CD4-positive, CD25-positive, alpha-beta regulatory T cell (primary cell): ENCODE results near the gene TEKT3. TPM values are rescaled to one million over a fixed set of nuclear protein-coding genes. Genes with fewer than 3 reads are reported as not detected.

Experiments used
- ATAC-seq, 2 donors: fragments of 150-1000 bp; cut with Tn5 transposase; one replicate each; pipeline ENCODE4 v1.10.0; 2021; ENCODE audit warnings: low read depth in 2 of 2, moderate number of reproducible peaks in 2 of 2, moderate library complexity in 1 of 2
- DNase-seq, 3 donors: peaks; one replicate each; pipeline versions ENCODE4 v3.0.0 to v3.0.0-alpha.2; 2012 to 2022; ENCODE audit warnings: mixed read lengths in 1 of 3
- H3K27ac ChIP-seq: one replicate; pipeline ENCODE4 v1.7.0; 2013; ENCODE audit warnings: mild to moderate bottlenecking, low read length; ENCODE audit not compliant: insufficient read depth, poor library complexity, severe bottlenecking
- H3K27me3 ChIP-seq: one replicate; pipeline ENCODE4 v1.7.0; 2013; ENCODE audit warnings: low read length; ENCODE audit not compliant: control insufficient read depth, insufficient read depth
- H3K36me3 ChIP-seq: one replicate; pipeline ENCODE4 v1.7.0; 2013; ENCODE audit warnings: mild to moderate bottlenecking, low read length, moderate library complexity; ENCODE audit not compliant: control insufficient read depth, insufficient read depth
- H3K4me1 ChIP-seq: 2 replicates; pipeline ENCODE4 v1.7.0; 2013; ENCODE audit warnings: mild to moderate bottlenecking, low read length; ENCODE audit not compliant: insufficient read depth, control insufficient read depth, poor library complexity, severe bottlenecking
- H3K4me3 ChIP-seq: one replicate; pipeline ENCODE4 v1.7.0; 2013; ENCODE audit warnings: low read depth, mild to moderate bottlenecking, low read length, moderate library complexity
- H3K9me3 ChIP-seq, 2 experiments: 1 replicate in 1 of 2; 2 replicates in 1 of 2; pipeline ENCODE4 v1.7.0; 2013; ENCODE audit warnings: low read length in 2 of 2, mild to moderate bottlenecking in 1 of 2, moderate library complexity in 1 of 2; ENCODE audit not compliant: control insufficient read depth in 2 of 2
- H3K27ac Mint-ChIP-seq, 3 donors: one replicate each; pipeline ENCODE4 v1.8.0; 2020 to 2022; ENCODE audit warnings: mild to moderate bottlenecking in 3 of 3, mixed read lengths in 3 of 3, moderate library complexity in 2 of 3
- H3K27me3 Mint-ChIP-seq: one replicate; pipeline ENCODE4 v1.8.0; 2022; ENCODE audit warnings: mild to moderate bottlenecking, mixed read lengths
- H3K36me3 Mint-ChIP-seq: one replicate; pipeline ENCODE4 v1.8.0; 2020; ENCODE audit warnings: mixed read lengths
- H3K4me1 Mint-ChIP-seq, 4 donors: one replicate each; pipeline ENCODE4 v1.8.0; 2020 to 2022; ENCODE audit warnings: mixed read lengths in 4 of 4, mild to moderate bottlenecking in 1 of 4
- H3K4me3 Mint-ChIP-seq, 4 donors: one replicate each; pipeline ENCODE4 v1.8.0; 2020 to 2022; ENCODE audit warnings: mild to moderate bottlenecking in 4 of 4, mixed read lengths in 4 of 4, moderate library complexity in 3 of 4
- H3K9me3 Mint-ChIP-seq, 7 donors: one replicate each; pipeline ENCODE4 v1.8.0; 2020 to 2022; ENCODE audit warnings: mixed read lengths in 7 of 7, mild to moderate bottlenecking in 3 of 7, moderate library complexity in 2 of 7
- polyA plus RNA-seq, 4 donors: library from polyadenylated mRNA; unstranded; fragments of 300-500 nt; fragmentation: Illumina TruSeq; gene quantifications; one replicate each; pipeline ENCODE4 v1.2.3, GENCODE V29; 2021
- total RNA-seq: library from RNA; stranded (reverse); gene quantifications from one replicate; pipeline ENCODE4 v1.2.3, GENCODE V29; 2022

The TEKT3 gene
- total and polyA plus RNA-seq, 5 donors from 2014 or later: 0.34 to 1.2 TPM; not detected in 3

DNA sequence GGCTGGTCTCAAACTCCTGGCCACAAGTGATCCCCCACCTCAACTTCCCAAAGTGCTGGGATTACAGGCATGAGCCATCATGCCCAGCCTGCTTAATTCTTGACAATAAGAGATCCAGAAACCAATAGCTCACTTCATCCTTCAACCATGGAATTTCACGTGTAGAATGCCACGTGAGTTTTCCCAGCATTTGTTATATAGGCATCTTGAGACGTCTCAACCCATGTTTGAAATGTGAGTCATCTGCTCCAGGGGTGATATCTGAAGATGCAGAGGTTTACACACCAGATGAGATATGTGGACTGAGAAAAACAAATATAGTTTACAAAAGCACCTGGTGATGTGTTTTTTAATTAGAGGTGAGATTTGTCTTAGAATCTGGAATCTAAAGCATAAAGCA, 7.1 kb downstream of the TEKT3 start:
- Histone ChIP-seq H3K36me3 (no peaks in the 10 kb centered on the region), H3K9me3 (peaks cover 11 to 15% of the 10 kb centered on the region in 2 experiments), H3K27me3 (peaks cover 15% of the 10 kb centered on the region), H3K4me1 (no peaks in the 10 kb centered on the region), H3K4me3 (no peak overlapping the region), H3K27ac (no peak overlapping the region)
- ATAC-seq (no peak), DNase-seq (no peak)
- H3K27ac Mint-ChIP-seq: no peak overlapping the region
- H3K9me3 Mint-ChIP-seq: peaks cover 0 to 17% (median 8%) of the 10 kb centered on the region in 7 donors
- no peaks in the 10 kb centered on the region for H3K4me1 Mint-ChIP-seq
- no peak overlapping the region for H3K4me3 Mint-ChIP-seq
- H3K27me3 Mint-ChIP-seq: peaks cover 34% of the 10 kb centered on the region
- H3K36me3 Mint-ChIP-seq: no peaks in the 10 kb centered on the region

DNA sequence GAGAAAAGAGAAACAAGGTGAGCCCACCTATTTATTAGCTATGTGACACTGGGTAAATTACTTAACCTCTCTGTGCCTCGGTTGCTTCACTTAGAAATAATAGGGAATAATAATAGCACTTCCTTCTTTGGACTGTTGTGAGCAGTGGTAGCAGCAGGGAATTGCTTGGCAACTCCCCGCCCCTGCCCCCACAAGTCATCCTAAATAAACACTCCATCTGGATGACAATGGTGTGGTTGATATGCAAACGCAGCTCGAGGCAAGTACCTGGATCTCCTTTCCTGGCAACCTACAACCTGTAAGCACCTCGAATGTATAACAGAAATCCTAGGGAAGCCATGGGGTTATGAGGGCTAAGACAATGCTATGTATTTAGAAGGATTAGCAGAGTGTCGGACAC, 9.1 kb downstream of the TEKT3 start:
- DNase-seq (no peak), ATAC-seq (no peak)
- Mint-ChIP-seq H3K9me3 (peaks cover 0 to 17% (median 7%) of the 10 kb centered on the region in 7 donors), H3K27me3 (peaks cover 34% of the 10 kb centered on the region), H3K4me3 (no peak overlapping the region), H3K4me1 (no peaks in the 10 kb centered on the region), H3K36me3 (no peaks in the 10 kb centered on the region), H3K27ac (no peak overlapping the region)
- Histone ChIP-seq H3K4me3 (no peak overlapping the region), H3K4me1 (no peaks in the 10 kb centered on the region), H3K36me3 (no peaks in the 10 kb centered on the region), H3K27me3 (peaks cover 14% of the 10 kb centered on the region), H3K9me3 (peaks cover 11 to 15% of the 10 kb centered on the region in 2 experiments), H3K27ac (no peak overlapping the region)

GRCh38 chr17:15323131-15323530, 18.3 kb downstream of the TEKT3 start:
- Mint-ChIP-seq H3K4me1 (no peaks in the 10 kb centered on the region), H3K9me3 (peaks cover 0 to 3% (median 0%) of the 10 kb centered on the region in 7 donors), H3K36me3 (no peaks in the 10 kb centered on the region), H3K4me3 (no peak overlapping the region), H3K27ac (no peak overlapping the region), H3K27me3 (peaks cover 34% of the 10 kb centered on the region)
- DNase-seq (no peak), ATAC-seq (no peak)
- H3K27me3 ChIP-seq: peaks cover 9% of the 10 kb centered on the region
- H3K4me1 ChIP-seq: no peaks in the 10 kb centered on the region
- no peaks in the 10 kb centered on the region for H3K36me3 ChIP-seq
- H3K9me3 ChIP-seq: no peaks in the 10 kb centered on the region
- no peak overlapping the region for H3K4me3 ChIP-seq
- H3K27ac ChIP-seq: no peak overlapping the region

GRCh38 chr17:15321556-15322251, 19.7 kb downstream of the TEKT3 start:
- H3K27ac Mint-ChIP-seq: no peak overlapping the region
- Histone ChIP-seq H3K4me3 (no peak overlapping the region), H3K36me3 (no peaks in the 10 kb centered on the region), H3K9me3 (no peaks in the 10 kb centered on the region), H3K27me3 (peaks cover 9% of the 10 kb centered on the region), H3K27ac (no peak overlapping the region), H3K4me1 (no peaks in the 10 kb centered on the region)
- no peak overlapping the region for H3K4me3 Mint-ChIP-seq
- peaks cover 28% of the 10 kb centered on the region for H3K27me3 Mint-ChIP-seq
- H3K4me1 Mint-ChIP-seq: no peaks in the 10 kb centered on the region
- H3K9me3 Mint-ChIP-seq: peaks cover 0 to 3% (median 0%) of the 10 kb centered on the region in 7 donors
- H3K36me3 Mint-ChIP-seq: no peaks in the 10 kb centered on the region
- DNase-seq: no peak
- no peak for ATAC-seq

DNA sequence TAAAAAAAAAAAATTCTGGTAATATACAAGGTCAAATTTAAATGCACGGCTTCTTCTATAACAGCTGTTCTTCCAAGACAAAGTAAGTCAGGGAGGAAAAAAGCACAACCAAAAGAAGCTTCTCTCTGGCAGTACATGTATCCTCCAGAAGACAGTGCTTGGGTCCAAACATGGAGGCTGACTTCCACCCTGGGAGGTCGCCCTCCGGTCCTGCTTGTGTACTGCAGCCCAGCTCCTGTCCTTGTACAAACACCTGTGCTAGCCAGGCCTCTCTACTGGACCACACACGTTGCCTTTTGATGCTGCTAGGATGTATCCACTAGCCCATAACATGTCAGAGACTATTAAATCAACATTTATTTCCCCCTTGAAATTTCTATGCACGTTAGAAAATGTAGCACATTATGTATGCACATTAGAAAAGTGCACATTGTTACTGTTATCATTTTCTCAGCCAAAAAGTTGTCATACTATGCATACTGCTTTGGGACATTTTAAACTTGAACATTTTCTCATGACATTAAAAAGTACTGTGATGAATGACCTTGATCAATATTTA, 21.9 kb downstream of the TEKT3 start:
- Mint-ChIP-seq H3K36me3 (no peaks in the 10 kb centered on the region), H3K4me3 (no peak overlapping the region), H3K4me1 (no peaks in the 10 kb centered on the region), H3K27me3 (peaks cover 37% of the 10 kb centered on the region), H3K27ac (no peak overlapping the region), H3K9me3 (peaks cover 0 to 2% (median 0%) of the 10 kb centered on the region in 7 donors)
- Histone ChIP-seq H3K27ac (no peak overlapping the region), H3K9me3 (no peaks in the 10 kb centered on the region), H3K4me3 (no peak overlapping the region), H3K36me3 (no peaks in the 10 kb centered on the region), H3K4me1 (no peaks in the 10 kb centered on the region), H3K27me3 (no peaks in the 10 kb centered on the region)
- DNase-seq: no peak
- ATAC-seq: no peak

DNA sequence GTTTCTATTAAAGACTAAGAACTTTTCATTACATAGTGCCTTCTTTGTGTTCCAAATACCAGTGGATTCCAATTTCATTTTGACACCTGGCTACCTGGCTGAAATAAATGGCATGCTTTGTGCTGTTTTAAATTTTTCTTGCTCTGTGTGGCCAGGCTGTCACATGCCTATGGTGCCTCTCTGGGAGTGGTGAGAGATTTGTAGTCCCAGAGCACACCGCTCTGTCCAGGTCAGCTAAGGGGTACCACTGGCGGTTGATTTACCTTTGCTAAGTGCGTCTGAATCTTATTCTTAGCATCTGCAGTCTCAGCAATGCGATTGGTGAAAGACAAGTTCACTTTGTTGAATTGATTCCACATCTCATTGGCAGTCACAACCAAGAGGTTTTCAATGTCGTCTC, 29.4 kb downstream of the TEKT3 start:
- H3K4me1 ChIP-seq: no peaks in the 10 kb centered on the region
- H3K9me3 ChIP-seq: no peaks in the 10 kb centered on the region
- H3K4me3 ChIP-seq: no peak overlapping the region
- Mint-ChIP-seq H3K4me1 (no peaks in the 10 kb centered on the region), H3K36me3 (no peaks in the 10 kb centered on the region), H3K27ac (no peak overlapping the region), H3K9me3 (no peaks in the 10 kb centered on the region), H3K27me3 (peaks cover 13% of the 10 kb centered on the region), H3K4me3 (no peak overlapping the region)
- DNase-seq (no peak), ATAC-seq (no peak)
- no peaks in the 10 kb centered on the region for H3K27me3 ChIP-seq
- no peak overlapping the region for H3K27ac ChIP-seq
- H3K36me3 ChIP-seq: no peaks in the 10 kb centered on the region

- H3K9me3 Mint-ChIP-seq: peaks cover 0 to 2% (median 0%) of the 10 kb centered on the region in 7 donors
- peaks cover 6% of the 10 kb centered on the region for H3K27me3 Mint-ChIP-seq
- no peak overlapping the region for H3K4me3 Mint-ChIP-seq
- ATAC-seq (no peak), DNase-seq (no peak)
- Histone ChIP-seq H3K4me3 (no peak overlapping the region), H3K27me3 (peaks cover 3% of the 10 kb centered on the region), H3K27ac (no peak overlapping the region), H3K36me3 (no peaks in the 10 kb centered on the region), H3K9me3 (no peaks in the 10 kb centered on the region), H3K4me1 (no peaks in the 10 kb centered on the region)
- H3K4me1 Mint-ChIP-seq: peaks cover 0 to 2% (median 0%) of the 10 kb centered on the region in 4 donors
- no peak overlapping the region for H3K27ac Mint-ChIP-seq
- no peaks in the 10 kb centered on the region for H3K36me3 Mint-ChIP-seq
Measured at GRCh38 chr17:15309793-15310192, 31.6 kb downstream of the TEKT3 start.

GRCh38 chr17:15309236-15309635, 32.2 kb downstream of the TEKT3 start:
- Mint-ChIP-seq H3K4me1 (peaks cover 0 to 2% (median 0%) of the 10 kb centered on the region in 4 donors), H3K27ac (no peak overlapping the region), H3K4me3 (no peak overlapping the region), H3K9me3 (peaks cover 0 to 2% (median 0%) of the 10 kb centered on the region in 7 donors), H3K27me3 (peaks cover under 1% of the 10 kb centered on the region), H3K36me3 (no peaks in the 10 kb centered on the region)
- ATAC-seq: no peak
- no peak for DNase-seq
- no peaks in the 10 kb centered on the region for H3K36me3 ChIP-seq
- no peak overlapping the region for H3K4me3 ChIP-seq
- H3K27ac ChIP-seq: no peak overlapping the region
- H3K9me3 ChIP-seq: no peaks in the 10 kb centered on the region
- H3K4me1 ChIP-seq: no peaks in the 10 kb centered on the region
- H3K27me3 ChIP-seq: peaks cover 5% of the 10 kb centered on the region
